Stimulated activated naive CD4-positive, alpha-beta T cell (primary cell): ENCODE results near the gene TNFRSF18.
"Not testable (repeated sequence)": the region's sequence is repeated elsewhere in the genome, so short reads cannot be mapped to it uniquely, and the experiment has no call there.

Source experiments
- DNase-seq, 6 experiments: peaks; one replicate each; lab custom pipeline; 2025; lab: John Stamatoyannopoulos, UW

TNFRSF18 gene

DNA sequence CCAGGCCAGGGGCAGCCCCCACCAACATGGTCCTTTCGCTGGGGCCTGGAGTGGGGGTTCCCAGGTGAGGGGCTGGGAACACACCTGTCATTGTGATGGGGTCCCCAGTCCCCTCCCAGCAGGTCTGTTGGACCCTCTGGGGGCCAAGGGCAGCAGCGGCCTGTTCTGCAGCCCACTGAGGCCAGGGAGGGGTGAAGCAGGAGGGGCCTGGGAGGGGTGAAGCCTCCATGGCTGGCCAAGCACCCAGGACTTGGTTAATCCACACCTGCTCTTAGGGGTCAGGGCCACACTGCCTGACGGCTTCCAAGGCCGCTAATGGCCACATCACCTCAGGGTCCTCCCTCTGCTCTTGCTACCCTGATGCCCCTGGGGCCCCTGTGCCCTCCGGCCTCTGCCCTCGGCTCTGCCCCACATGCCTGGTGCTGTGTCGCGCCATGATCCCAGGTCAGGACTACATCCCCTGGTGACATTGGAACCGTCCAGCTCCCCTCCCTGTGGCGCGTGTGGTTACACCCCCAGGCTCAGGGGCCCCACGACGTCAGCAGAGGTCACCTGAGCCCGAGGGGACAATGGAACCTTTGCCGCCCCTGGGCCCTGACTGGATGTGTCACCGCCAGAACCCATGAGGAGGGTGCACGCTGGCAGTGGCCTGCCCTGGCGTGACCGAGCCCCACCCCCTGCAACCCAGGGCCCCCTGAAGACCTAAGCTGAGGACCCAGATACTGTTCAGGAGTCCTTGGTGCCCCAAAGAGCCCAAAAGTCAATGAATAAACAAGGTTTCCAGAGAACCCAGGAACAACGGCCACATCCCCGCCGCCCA, 7.0 kb downstream of the TNFRSF18 start:
- no peak for DNase-seq

DNA sequence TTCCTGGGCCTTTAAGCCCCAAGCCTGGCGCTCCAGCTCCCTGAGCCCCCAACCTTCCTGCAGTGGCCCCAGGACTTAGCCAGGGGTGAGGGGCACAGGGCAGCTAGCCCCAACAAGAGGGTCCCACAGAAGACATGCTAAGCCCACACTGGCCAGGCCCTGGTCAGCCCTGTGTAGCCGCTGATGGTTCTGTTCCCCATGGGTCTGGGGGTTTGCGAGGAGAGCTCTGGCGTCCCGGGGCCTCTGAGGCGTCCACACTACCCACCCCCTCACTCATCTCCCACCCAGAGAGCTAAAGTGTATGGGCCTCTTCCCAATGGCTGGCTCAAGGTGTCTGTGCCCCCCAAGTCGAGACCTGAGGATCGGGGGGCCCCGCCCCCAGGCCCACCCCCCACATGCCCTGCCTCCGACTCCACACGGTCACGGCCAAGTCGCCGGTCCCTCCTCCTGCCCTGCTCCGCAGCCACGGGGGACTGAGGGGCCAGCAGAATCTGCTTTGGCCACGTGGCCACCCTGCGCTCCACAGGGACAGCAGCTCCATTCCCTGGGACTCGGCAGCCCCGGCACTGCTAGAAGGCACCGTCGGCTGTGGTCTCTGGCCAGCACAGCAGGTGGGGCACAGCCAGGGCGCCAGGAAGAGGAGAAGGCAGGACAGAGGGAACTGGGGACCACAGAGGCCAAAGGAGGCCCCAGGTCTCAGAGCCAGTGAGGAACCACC, 7.8 kb downstream of the TNFRSF18 start:
- no peak for DNase-seq

DNA sequence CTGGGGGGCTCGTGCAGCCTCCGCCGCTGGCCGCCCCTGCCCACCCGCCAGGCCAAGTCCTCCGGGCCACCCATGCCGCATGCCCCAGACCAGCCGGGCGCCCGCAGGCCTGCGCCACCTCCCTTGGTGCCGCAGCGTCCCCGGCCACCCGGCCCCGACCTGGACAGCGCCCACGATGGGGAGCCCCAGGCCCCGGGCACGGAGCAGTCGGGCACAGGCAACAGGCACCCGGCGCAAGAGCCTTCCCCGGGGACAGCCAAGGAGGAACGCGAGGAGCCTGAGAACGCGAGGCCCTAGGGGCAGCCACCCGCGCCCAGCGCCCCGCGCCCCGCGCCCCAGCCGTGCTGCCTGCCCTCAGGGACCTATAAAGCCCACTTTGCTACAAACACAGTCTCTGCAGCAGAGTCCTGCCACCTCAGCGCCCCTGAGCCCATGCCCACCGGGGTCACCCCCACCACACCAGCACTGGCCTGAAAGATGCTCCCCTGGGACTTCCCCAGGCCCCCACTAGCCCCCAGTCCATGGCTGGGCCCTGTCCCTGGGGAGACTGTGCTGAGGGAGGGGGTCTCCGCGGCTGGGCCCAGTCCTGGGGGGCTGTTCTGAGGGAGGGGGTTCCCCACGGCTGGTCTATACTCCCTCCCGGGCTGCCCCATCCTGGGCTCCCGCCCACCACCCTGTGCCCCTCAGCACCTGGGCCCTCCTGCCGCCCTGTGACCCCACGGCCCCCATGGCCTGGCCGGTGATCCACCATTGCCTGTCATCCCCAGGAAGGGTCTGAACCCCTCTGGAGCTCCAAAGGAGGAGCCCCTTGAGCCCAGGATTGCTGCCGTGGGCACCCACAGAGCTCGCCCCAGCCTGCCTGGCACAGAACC, 8.6 kb downstream of the TNFRSF18 start:
- no peak for DNase-seq

DNA sequence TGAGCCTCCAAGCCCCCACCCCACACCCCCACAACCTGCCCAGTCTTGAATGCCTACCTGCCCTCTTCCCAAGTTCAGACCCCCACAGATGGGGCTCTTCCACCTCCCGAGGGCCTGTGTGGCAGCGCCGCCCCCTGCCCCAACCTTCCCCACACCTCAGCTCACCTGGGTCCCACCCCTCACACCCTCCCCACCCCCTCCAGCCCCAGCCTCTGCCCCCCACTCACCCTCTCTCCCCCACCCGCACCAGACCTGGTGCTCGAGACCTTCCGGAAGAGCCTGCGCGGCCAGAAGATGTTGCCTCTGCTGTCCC, 9.2 kb downstream of the TNFRSF18 start:
- no peak for DNase-seq

DNA sequence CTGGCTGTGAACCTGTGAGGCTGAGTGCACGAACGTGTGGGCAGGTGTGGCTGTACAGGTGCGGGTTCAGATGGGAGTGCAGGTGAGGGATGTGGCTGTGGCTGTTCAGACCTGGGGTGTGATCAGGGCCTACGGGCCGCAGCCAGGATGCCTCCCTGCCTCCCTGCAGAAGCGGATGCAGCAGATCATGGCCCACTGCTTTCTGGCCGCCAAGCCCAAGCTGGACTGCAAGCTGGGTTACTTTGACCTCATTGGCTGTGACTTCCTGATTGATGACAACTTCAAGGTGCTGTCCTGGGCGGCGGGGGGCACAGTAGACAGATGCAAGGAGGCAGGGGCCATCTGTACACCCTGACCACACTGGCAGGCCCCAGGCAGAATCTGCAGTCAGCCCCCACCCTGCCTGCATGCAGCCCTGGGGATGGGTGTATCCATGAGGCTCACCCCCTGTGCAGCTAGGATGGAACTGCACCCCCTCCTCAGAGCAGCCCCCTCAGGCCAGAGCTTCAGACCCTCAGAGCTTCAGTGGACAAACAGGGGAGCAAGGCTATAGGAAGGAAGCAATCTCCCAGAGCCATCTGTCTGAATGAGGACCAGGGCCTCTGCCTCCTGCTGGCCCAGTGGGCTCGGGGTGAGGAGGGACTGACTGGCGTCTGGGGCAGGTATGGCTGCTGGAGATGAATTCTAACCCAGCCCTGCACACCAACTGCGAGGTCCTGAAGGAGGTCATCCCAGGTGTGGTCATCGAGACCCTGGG, 9.8 kb downstream of the TNFRSF18 start:
- no peak for DNase-seq

DNA sequence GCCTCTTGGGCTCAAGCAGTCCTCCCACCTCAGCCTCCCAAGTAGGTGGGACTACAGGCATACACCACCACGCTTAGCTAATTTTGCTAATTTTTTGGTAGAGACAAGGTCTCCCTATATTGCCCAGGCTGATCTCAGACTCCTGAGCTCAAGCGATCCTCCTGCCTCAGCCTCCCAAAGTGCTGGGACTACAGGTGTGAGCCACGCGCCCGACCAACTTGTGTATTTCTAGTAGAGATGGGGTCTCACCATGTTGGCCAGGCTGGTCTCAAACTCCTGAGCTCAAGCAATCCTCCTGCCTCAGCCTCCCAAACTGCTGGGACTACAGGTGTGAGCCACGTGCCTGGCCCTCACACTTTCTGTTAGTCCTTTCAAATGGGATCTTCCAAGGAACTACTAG, 10.7 kb downstream of the TNFRSF18 start:
- DNase-seq: not testable (repeated sequence)

DNA sequence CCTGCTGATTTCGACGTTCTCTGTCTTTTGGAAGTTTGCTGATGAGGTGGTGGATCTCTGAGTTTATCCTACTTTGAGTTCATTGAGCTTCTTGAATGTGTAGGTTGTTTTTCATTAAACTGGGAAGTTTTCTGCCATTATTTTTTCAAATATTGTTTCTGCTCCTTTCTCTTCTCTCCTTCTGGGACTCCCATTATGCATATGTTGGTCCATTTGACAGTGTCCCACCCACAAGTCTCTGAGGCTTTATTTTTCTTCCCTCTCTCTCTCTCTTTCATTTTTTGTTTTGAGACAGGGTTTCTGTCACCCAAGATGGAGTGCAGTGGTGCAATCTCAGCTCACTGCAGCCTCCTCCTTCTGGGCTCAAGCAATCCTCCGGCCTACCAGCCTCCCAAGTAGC, 11.7 kb downstream of the TNFRSF18 start:
- no peak for DNase-seq

DNA sequence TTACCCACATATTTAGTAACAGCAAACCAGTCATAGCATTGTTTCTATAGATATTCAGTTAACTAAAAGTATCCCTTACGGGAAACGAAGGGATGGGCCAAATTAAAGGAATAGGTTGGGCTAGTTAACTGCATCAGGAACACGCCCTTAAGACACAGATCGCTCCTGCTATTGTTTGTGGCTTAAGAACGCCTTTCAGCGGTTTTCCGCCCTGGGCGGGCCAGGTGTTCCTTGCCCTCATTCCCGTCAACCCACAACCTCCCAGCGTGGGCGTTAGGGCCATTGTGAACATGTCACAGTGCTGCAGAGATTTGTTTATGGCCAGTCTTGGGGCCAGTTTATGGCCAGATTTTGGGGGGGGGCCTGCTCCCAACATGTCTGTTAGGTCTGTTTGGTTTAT, 14.7 kb downstream of the TNFRSF18 start:
- DNase-seq: no peak

DNA sequence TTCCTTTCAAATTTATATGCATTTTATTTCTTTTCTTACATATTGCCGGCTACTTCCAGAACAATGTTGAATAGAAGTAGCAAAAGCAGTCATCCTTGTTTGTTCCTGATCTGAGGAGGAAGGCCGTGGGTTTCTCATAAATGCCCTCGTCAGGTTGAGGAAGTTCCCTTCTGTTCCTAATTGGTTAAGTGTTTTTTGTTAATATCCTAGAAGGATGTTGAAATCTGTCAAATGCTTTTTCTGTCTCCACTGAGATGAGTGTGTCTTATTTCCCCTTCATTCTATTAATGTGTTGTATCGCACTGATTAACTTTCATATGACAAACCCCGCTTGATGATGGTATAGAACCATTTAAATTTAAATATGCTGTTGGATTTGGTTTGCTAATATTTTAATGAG, 17.3 kb downstream of the TNFRSF18 start:
- DNase-seq: no peak

DNA sequence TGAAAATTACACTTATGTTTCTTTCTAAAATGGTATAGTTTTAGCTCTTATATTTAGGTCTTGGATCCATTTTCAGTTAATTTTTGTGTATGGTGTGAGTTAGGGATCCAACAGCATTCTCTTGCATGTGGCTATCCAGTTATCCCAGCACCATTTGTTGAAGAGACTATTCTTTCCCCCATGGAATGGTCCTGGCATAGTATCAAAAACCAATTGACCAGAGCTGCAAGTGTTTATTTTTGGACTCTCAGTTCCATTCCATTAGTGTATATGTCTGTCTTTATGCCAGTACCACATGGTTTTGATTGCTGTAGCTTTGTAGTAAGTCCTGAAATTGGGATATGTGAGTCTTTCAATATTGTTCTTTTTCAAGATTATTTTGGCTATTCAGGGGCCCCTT, 18.5 kb downstream of the TNFRSF18 start:
- no peak for DNase-seq

DNA sequence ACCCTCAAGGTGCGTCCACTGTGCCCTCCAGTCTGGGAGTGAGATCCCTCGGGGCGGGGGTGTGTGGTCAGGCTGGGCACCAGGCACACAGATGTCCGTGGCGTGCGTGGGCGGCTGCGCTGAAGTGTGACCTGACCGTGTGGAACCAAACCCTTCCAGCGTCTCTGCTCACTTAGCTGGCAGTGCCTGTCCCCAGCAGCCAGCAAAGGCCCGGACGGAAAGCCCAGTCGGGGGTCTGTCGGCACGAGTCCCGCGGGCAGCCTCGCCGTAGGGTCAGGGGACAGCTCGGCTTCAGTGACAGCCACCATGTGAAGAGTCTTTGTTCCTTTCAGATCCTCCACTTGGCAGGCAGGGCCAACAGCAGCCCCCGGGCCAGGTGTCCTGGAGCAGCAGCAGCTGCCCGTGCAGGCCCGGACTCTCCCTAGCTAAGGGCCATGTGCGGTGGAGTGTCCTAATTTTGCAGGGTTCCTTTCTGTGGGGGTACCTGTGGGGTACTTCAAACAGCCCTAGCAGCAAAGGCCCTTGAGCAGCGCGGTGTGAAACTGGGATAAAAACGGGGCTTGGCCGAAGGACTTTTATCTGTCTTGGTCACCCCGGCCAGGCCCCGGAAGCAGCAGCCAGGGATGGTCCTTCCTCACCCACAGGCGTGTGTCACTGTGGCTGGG, 21.2 kb downstream of the TNFRSF18 start:
- no peak for DNase-seq

DNA sequence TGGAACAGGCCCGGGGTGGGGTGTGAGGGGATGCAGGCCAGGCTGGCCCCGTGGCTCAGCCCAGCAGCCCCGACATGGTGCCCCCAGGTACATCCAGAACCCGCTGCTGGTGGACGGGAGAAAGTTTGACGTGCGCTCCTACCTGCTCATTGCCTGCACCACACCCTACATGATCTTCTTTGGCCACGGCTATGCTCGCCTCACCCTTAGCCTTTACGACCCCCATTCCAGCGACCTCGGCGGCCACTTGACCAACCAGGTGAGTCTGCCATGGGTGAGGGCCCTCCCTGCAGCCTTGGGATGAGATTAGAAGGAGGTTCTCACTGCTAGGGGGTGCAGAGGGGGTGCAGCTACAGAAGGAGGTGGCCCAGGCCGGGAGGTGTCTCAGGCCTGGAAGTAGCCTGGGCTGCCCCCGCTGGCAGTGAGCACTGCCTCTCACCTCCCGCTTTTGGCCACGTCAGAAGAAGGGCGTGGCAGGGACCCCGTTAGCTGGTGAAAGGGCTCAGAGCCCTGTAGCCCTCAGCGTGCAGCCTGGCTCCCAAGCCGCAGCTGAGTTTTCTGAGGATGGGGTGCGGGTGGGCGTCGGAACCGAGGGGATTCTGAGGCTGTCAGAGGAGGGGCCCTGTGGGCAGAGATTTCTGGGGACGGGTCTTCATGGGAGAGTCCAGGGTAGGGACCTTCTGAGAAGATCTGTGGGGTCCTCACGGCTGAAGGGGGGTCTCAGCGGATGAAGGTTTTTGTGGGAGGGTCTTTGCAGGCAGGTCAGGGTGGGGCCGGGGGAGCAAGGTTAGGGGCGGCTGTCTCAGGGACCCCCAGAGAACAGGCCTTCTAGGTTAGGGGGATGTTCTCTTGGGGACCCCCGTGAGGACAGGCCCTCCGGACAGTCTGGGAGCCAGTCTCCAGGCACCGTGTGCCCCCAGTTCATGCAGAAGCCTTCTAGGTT, 22.3 kb downstream of the TNFRSF18 start:
- no peak for DNase-seq

DNA sequence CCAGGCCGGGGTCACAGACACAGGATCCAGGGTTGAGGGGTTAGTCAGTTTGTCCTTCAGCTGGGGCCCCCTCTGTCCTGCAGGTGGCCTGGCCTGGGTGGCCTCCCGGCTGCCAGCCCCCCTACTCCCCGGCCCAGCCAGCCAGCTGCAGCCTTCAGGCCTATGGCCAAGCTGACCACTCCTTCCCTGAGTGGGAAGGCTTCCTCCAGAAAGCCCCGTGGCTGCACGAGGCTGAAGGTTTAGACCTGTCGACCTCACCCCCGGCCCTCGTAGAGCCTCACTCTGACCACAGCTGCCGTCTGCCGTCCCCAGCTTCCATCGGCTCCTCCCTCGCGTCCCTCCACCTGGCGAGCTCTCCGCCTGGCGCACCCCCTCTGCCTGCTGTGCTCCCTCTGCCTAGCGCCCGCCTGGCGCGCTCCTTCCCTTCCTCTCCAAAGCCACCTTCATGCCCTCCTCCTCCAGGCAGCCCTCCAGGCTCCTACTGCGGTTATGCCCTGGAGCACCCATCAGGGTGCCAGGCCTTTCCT, 23.1 kb downstream of the TNFRSF18 start:
- DNase-seq: no peak

DNA sequence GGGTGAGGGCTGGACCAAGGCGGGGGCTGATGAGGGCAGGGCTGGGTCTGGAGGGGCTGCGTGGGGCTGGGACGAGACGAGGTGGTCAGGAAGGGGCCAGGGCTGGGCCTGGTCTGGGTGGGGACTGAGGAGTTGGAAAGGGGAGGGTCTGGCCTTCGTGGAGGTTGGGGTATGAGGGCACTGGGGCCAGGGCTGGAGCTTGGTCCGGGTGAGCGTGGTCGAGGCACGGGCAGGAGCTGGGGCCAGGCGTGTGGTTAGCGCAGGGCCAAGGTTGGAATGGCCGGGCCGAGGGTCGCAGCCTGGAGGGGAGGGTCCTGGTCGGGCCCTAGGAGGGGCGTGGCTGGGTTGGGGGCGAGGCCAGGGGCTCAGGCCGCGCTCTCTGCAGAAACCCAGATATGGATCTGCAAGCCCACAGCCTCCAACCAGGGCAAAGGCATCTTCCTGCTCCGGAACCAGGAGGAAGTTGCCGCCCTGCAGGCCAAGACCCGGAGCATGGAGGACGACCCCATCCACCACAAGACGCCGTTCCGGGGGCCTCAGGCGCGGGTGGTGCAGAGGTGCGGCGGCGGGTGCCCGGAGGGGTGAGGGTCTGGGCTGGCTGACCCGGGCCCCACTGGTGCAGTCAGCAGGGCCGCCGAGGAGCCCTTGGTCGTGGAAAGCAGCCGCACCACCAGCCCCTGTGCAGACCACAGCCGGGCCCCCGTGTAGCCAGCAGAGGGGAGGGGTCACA, 23.7 kb downstream of the TNFRSF18 start:
- DNase-seq: no peak

DNA sequence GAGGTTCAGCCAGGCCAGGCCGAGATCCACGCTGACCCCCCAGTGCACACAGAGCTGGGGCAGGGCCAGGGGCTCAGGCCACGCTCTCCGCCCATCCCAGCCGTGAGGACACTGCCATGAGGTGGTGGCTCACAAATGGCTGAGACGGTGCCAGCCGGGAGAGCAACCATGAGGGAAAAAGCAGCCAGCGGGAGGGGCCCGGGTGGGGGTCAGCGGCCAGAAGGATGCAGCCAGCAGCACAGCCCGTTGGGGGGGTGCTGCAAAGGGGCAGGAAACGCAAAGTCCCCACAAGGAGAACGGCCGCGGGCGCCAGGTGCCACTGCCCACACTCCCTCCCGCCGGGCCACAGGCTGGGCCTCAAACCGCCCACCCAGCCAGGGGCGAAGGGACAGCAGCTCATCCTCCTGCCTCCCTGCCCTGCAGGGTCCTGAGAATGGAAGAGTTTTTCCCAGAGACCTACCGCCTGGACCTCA, 24.4 kb downstream of the TNFRSF18 start:
- no peak for DNase-seq

DNA sequence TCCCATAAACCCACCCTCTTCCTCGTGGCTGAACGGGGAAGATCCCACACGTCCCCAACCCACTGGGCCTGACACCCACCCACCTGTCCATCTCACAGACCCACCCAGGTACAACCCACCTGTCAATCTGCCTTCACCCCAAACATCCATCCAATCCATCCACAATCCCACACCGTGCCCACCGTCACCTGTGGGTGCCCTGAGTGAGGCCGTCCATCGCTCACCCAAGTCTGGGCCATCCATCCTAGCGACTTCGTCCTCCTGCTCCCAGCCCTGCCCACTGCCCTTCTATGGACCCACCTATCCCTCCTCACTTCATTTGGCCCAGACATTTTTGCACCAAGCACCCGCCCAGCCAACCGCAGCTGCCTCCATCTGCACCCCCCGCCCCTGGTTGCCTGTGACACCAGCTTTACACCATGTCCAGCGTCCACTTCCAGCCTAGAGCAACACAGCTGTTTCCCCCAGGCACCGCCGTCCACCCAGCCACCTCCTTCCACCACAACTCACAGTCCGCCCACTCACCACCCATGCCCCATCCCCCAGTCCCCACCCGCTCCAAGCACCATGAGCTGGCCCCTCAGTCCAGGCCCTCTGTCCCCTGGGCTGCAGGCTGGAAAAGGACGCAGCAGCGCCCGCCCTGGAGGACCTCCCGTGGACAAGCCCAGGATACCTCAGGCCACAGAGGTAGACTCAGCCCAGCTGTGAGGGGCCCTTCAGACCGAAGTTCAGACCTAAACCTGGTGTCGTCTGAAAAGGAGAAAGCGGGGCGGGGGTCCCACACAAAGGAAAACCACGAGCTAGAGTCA, 25.1 kb downstream of the TNFRSF18 start:
- DNase-seq: no peak

DNA sequence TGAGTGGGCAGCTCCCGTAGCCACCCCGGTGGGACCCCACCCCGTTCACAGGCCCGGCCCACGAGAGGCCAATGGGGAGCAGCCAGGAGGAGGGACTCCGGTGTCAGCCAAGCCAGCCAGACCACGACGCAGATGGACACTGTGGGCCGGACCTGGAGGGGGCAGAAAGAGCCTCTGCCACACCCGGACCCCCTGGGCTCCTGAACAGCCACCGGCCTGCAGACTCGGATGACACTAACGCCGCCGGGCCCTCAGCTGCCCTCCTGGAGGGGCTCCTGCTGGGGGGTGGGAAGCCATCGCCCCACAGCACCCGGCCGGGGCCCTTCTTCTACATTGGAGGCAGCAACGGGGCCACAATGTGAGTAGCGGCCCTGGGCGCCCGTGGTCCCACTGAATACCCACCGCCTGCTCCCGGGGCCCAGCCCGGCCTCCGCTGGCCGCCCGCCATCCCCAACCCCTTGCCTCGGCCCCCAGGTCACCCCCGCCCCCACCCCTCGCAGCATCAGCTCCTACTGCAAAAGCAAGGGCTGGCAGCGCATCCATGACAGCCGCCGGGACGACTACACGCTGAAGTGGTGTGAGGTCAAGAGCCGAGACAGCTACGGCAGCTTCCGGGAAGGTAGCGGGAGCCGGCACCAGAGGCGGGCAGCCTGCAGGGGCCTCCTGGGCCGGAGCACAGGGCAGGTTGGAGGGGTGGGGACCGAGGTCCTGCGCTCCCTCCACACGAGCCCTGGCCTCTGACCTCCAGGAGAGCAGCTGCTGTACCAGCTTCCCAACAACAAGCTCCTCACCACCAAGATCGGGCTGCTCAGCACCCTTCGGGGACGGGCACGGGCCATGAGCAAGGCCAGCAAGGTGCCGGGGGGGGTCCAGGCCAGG, 26.2 kb downstream of the TNFRSF18 start:
- no peak for DNase-seq
